Measurements from ENCODE around the gene SP2.

The SP2 gene

GRCh38 chr17:47852113-47852949, 43.7 kb upstream of the SP2 start:
- no peak for TF ChIP-seq USF1 (IDR thresholded peaks at IDR 0.05)
- peak; percentile 65; the same call in 1 of the 2 replicates for TF ChIP-seq EGR1 (IDR thresholded peaks at IDR 0.05)

DNA sequence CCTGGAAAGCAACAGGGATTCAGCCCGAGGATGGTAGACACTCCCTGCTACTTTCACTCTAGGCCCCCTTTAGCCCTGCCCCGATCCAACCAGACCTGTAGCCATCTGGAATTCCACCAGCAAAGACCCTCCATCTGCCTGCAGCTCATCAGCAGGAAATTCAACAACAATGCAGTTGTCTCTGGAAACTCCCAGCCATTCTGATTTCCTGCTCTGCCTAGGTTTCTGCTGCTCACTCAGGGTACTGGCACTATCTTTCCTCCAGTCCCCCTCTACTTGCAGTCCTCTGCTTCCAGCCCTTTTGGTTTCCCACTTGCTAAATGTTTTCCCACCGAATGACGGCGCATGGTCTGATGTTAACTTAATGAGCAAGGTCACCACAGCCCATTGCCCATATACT, 42.4 kb upstream of the SP2 start:
- TF ChIP-seq TAF1 (IDR thresholded peaks at IDR 0.05; ENCODE audit: low read depth) (no peak), EGR1 (IDR thresholded peaks at IDR 0.05) (no peak), EP300 (IDR thresholded peaks at IDR 0.05; ENCODE audit: borderline replicate concordance) (no peak), TCF12 (IDR thresholded peaks at IDR 0.05; ENCODE audit: low read depth) (no peak), CEBPB (IDR thresholded peaks at IDR 0.05) (no peak), CREB1 (IDR thresholded peaks at IDR 0.05; ENCODE audit: low read depth) (no peak)

- TF ChIP-seq NFIC (IDR thresholded peaks at IDR 0.05) (no peak), TCF12 (IDR thresholded peaks at IDR 0.05; ENCODE audit: low read depth) (no peak), RAD21 (IDR thresholded peaks at IDR 0.05; ENCODE audit: low read depth) (no peak), CEBPB (IDR thresholded peaks at IDR 0.05) (no peak), USF1 (IDR thresholded peaks at IDR 0.05) (no peak), ZBTB7A (IDR thresholded peaks at IDR 0.05; ENCODE audit: low read depth) (no peak), FOXM1 (IDR thresholded peaks at IDR 0.05; ENCODE audit: borderline replicate concordance, low read depth) (no peak), EGR1 (IDR thresholded peaks at IDR 0.05) (no peak), CREB1 (IDR thresholded peaks at IDR 0.05; ENCODE audit: low read depth) (no peak), TEAD4 (IDR thresholded peaks at IDR 0.05) (no peak), REST (IDR thresholded peaks at IDR 0.05; ENCODE audit: low read depth) (no peak)
- TF ChIP-seq, protein P1, sequence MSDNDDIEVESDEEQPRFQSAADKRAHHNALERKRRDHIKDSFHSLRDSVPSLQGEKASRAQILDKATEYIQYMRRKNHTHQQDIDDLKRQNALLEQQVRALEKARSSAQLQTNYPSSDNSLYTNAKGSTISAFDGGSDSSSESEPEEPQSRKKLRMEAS (IDR thresholded peaks at IDR 0.05) = no peak
These were observed 40.3 kb upstream of the SP2 start for GRCh38 chr17:47855737-47856136.

DNA sequence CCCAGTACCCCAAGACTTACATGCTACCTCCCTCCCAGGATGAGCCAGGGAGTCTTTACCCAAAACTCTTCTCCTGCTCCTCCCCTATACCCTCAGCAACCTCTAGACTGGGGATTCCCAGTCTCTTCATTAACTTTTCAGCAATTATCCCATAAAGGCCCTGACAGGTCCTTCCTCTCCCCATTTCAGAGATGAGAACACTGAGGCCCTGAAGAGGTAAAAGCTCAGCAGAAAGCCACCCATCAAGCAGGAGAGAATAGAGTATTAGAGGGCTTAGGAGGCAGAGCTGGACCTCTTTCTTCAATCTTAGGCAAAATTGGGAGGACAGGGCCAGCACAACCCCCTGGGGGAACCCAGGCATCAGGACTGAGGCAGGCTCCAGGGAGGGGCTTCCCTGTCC, 39.2 kb upstream of the SP2 start:
- TF ChIP-seq REST (IDR thresholded peaks at IDR 0.05; ENCODE audit: low read depth) (no peak), TEAD4 (IDR thresholded peaks at IDR 0.05) (no peak), TCF12 (IDR thresholded peaks at IDR 0.05; ENCODE audit: low read depth) (no peak), USF1 (IDR thresholded peaks at IDR 0.05) (no peak), YY1 (IDR thresholded peaks at IDR 0.05; ENCODE audit: low read depth) (no peak), RAD21 (IDR thresholded peaks at IDR 0.05; ENCODE audit: low read depth) (no peak), ZBTB7A (IDR thresholded peaks at IDR 0.05; ENCODE audit: low read depth) (no peak), TAF1 (IDR thresholded peaks at IDR 0.05; ENCODE audit: low read depth) (no peak), FOXM1 (IDR thresholded peaks at IDR 0.05; ENCODE audit: borderline replicate concordance, low read depth) (no peak), CREB1 (IDR thresholded peaks at IDR 0.05; ENCODE audit: low read depth) (no peak), EP300 (IDR thresholded peaks at IDR 0.05; ENCODE audit: borderline replicate concordance) (no peak), NFIC (IDR thresholded peaks at IDR 0.05) (no peak), EGR1 (IDR thresholded peaks at IDR 0.05) (no peak)
- TF ChIP-seq, protein P1 (IDR thresholded peaks at IDR 0.05) = no peak

GRCh38 chr17:47857551-47858455, 38.2 kb upstream of the SP2 start:
- TF ChIP-seq TCF12 (IDR thresholded peaks at IDR 0.05; ENCODE audit: low read depth) (no peak), FOXM1 (IDR thresholded peaks at IDR 0.05; ENCODE audit: borderline replicate concordance, low read depth) (no peak), RAD21 (IDR thresholded peaks at IDR 0.05; ENCODE audit: low read depth) (no peak), ZBTB7A (IDR thresholded peaks at IDR 0.05; ENCODE audit: low read depth) (no peak), EP300 (IDR thresholded peaks at IDR 0.05; ENCODE audit: borderline replicate concordance) (no peak), CEBPB (IDR thresholded peaks at IDR 0.05) (no peak), CREB1 (IDR thresholded peaks at IDR 0.05; ENCODE audit: low read depth) (no peak), YY1 (IDR thresholded peaks at IDR 0.05; ENCODE audit: low read depth) (no peak), USF1 (IDR thresholded peaks at IDR 0.05) (no peak), NFIC (IDR thresholded peaks at IDR 0.05) (no peak), TAF1 (IDR thresholded peaks at IDR 0.05; ENCODE audit: low read depth) (no peak), REST (IDR thresholded peaks at IDR 0.05; ENCODE audit: low read depth) (no peak), TEAD4 (IDR thresholded peaks at IDR 0.05) (no peak)
- TF ChIP-seq, protein P1 (IDR thresholded peaks at IDR 0.05) = no peak

Measured in Ishikawa (cell line).